Measurements from ENCODE around the gene RAB3IL1.
A peak's percentile ranks its signal among the peaks of the same experiment; 100 is the strongest.

RAB3IL1 gene

DNA sequence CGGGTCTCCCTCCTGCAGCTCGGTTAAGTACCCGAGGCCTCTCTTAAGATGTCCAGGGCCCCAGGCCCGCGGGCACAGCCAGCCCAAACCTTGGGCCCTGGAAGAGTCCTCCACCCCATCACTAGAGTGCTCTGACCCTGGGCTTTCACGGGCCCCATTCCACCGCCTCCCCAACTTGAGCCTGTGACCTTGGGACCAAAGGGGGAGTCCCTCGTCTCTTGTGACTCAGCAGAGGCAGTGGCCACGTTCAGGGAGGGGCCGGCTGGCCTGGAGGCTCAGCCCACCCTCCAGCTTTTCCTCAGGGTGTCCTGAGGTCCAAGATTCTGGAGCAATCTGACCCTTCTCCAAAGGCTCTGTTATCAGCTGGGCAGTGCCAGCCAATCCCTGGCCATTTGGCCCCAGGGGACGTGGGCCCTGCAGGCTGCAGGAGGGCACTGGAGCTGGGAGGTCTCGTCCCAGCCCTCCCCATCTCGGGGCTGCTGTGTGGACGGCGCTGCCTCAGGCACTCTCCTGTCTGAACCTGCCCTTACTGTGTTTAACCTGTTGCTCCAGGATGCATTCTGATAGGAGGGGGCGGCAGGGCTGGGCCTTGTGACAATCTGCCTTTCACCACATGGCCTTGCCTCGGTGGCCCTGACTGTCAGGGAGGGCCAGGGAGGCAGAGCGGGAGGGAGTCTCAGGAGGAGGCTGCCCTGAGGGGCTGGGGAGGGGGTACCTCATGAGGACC is 51.0 kb downstream of the RAB3IL1 start:
- DNase-seq (ENCODE audit: low spot score): no peak

DNA sequence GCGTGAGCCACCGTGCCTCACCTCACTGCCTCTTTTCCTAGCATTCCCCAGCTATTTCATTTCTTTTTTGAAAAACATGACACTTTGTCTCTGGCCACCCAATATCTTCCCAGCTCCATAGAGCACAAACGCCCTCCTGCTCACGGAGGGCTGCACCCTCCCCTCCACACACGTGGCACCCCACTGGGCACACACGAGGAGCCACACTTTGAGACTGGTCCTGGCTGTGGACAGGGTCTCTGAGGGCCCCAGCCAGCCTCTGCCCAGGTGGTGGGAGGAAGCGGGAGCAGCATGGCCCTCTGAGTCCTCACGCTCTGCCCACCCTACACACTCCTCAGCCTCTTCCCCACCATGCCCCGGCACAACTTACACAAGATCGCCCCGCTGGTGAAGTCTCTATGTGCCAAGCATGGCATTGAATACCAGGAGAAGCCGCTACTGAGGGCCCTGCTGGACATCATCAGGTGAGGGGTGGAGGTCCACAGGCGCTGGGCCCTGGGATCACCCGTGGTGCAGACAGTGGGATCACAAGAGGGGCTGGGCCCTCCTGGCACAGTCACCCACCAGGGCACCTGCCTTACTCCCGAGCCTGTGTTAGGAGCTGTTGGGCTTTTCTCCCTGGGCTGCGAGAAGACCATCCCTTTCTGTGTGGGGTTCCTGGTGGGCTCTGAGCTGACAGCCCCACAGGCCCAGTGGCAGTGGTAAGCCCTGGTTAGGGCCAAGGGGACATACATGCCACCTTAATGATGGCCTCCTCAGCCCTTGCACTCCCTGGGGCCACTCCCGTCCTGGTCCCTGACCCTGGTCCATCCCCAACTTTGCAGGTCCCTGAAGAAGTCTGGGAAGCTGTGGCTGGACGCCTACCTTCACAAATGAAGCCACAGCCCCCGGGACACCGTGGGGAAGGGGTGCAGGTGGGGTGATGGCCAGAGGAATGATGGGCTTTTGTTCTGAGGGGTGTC is 52.3 kb downstream of the RAB3IL1 start:
- DNase-seq (ENCODE audit: low spot score): no peak

- no peak for DNase-seq (ENCODE audit: low spot score)
These were observed 53.8 kb downstream of the RAB3IL1 start for GRCh38 chr11:61863548-61864081.

DNA sequence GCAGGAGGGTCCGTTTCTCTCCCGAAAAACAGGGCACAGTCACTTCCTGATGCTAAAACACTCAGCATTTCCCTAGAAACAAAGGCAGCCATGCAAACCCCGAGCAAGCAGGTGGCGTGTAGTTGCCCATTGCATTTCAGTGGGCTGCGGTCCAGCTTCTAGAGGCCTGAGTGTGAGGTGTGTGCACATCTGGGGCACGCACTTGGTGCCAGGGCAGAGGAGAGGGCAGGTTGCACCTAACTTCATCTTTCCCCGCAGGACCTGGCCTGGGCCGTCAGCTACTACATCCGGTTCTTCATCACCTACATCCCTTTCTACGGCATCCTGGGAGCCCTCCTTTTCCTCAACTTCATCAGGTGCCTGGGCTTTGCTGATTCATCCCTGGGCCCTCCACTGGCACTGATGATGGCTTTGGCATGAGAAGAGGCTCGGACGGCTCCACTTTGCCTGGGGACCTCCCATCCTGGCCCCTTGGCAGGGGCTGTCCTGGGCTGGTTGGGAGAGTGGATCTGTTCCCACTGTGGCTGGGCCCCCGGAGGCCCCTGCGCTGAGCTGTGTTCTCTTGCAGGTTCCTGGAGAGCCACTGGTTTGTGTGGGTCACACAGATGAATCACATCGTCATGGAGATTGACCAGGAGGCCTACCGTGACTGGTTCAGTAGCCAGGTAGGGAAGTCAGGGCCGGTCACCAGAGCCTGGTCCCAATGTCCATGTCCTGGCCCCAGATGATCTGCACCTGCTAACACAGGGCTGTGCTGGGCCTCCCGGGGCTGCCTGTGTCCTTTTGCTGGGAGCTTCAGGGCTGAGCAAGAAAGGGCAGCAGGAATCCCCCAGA is 54.4 kb downstream of the RAB3IL1 start:
- DNase-seq (ENCODE audit: low spot score): no peak

GRCh38 chr11:61861634-61862033 is 55.7 kb downstream of the RAB3IL1 start:
- DNase-seq (ENCODE audit: low spot score): no peak

DNA sequence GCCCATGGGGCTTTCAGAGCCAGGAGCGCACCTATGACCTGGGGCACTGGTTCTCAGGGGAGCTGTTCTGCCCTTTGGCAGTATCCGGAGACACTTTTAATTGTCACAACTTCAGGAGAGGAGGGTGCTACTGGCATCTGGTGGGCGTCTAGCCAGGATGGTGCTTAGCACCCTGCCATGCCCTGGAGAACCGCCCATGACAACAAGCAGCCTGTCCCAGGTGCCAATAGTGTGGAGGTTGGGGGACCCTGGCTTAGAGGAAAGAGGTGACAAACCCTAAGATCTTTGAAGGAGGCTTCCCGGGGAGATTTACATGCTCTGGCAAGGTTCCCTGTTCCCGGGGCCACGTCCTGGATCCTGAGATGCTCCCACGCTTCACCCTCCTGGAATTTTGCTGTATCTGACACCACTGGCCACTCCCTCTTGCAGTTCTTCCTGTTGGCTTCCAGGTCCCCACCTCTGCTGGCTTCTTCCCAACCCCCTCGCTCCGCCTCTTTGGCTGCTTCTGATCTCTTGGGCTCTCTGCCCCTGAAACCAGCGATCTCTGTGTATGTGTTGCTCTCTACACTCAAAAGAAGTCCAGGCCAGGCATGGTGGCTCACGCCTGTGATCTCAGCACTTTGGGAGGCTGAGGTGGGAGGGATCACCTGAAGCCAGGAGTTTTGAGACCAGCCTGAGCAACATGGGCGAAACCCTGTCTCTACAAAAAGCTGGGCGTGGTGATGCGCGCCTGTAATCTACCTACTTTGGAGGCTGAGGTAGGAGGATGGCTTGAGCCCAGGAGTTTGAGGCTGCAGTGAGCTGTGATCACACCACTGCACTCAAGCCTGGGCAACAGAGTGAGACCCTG is 57.1 kb downstream of the RAB3IL1 start:
- peak; percentile 62 for DNase-seq (ENCODE audit: low spot score)

DNA sequence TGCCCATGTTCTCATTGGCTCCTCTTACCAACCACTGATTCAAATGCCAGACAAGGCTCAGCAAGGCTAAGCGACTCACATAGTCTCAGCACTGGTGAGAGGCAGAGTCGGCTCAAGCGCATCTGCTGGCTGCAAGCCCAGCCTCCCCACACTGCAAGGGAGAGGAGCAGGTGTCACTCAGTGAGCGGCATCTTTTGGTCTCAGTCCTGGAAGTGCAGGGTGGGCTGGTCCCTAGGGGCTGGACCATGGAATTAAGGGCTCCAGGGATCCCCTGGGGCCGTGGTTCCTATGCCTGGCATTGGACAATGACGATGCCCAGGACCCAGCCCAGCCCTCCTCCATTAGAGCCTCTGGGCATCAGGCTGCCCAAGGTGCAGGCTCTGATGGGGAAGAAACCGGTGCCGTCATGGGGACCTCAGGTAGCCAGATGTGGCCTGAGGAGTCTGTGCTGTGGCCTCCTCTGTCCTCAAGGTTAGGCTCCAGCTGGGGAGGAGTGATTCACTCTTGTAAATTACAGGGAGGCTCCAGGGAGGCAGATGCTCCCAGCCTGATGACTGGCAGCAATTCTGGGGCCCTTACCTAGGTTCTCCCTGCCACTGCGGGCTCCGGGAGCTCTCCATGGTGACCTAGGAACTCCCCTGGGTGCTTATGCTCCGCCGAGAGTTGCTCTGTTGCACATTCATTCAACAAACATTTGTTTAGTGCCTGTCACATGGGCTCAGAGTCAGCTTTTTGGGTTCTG is 61.3 kb downstream of the RAB3IL1 start:
- no peak for DNase-seq (ENCODE audit: low spot score)

DNA sequence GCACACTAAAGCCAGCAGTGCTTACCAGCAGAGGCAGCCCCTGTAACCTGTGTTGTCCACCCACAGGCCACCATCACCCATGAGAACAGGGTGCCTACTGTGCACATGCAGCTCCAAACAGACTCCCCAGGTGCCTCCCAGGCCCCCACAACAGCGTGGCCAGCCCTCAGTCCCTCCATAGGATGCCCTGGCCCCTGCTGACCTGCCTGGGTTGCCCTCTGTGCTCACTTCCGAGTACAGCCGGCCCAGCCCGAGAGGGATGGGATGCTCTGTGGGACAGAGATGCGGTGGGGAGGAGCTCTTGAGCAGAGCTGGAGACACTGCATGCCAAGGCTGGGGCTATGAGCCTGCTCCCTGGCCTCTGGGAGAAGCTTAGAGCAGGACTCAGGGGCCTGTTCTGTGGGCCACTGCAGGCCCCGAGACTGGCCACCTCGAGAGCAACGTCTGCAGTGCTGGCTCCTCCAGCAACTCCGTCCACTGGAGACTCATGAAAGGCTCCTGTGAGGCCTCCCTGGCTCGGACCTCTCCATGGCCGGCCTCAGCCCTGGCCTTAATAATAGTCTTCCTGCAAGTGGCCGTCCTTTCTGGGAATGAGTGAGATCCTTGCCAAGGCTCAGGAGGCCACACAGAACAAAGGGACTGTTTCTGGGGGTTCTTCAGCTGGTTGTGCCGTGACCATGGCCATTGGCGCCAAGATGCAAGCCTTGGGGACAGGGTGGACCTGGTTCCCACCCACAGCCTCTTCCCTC is 62.2 kb downstream of the RAB3IL1 start:
- no peak for DNase-seq (ENCODE audit: low spot score)

- DNase-seq (ENCODE audit: low spot score): no peak
These were observed 63.0 kb downstream of the RAB3IL1 start for GRCh38 chr11:61854206-61854895.

GRCh38 chr11:61853698-61854169 is 63.6 kb downstream of the RAB3IL1 start:
- no peak for DNase-seq (ENCODE audit: low spot score)

- no peak for DNase-seq (ENCODE audit: low spot score)
These were observed 65.5 kb downstream of the RAB3IL1 start for GRCh38 chr11:61851900-61852295.

- DNase-seq (ENCODE audit: low spot score): no peak
These were observed 66.1 kb downstream of the RAB3IL1 start for GRCh38 chr11:61851113-61851899.

DNA sequence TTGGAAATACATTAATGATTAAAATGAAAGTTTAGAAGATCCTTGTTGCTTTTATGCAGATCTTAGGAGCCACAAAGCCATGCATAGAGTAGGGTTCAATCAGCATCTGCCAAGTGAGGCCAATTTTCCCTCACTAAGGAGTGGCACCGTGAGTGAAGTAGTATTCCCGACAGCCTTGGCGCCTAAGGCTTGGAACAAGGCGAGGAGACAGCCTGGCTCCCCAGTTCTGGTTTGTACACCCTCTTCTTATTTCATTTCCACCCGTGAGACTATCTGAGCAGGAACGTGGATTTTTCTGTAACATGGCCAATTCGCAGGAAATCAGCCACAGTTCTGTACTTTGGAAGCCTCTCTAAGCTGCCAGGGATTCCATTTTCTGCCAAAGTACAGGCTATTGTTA is 66.7 kb downstream of the RAB3IL1 start:
- DNase-seq (ENCODE audit: low spot score): no peak

GRCh38 chr11:61848631-61849030 is 68.7 kb downstream of the RAB3IL1 start:
- no peak for DNase-seq (ENCODE audit: low spot score)

GRCh38 chr11:61847914-61848581 is 69.3 kb downstream of the RAB3IL1 start:
- no peak for DNase-seq (ENCODE audit: low spot score)

All from LoVo (cell line).